GM12891 (cell line): ENCODE measurements around the gene PTPN2.
"Not testable (repeated sequence)": the region's sequence is repeated elsewhere in the genome, so short reads cannot be mapped to it uniquely, and the experiment has no call there.

ENCODE experiments used
- DNase-seq: peaks from one replicate; pipeline ENCODE4 v3.0.0; 2011; ENCODE audit warnings: low spot score; ENCODE audit not compliant: insufficient read length
- FAIRE-seq: peaks from 2 replicates; lab custom pipeline; 2011; peaks lifted over from hg19 to GRCh38; lab: Jason Lieb, UNC
- PAX5 ChIP-seq: IDR thresholded peaks from 2 replicates; pipeline ENCODE4 v1.6.1; 2011; ENCODE audit warnings: low read length, moderate library complexity, mild to moderate bottlenecking; ENCODE audit not compliant: insufficient read depth, severe bottlenecking
- POLR2A ChIP-seq: IDR thresholded peaks from 2 replicates; pipeline ENCODE4 v1.6.1; 2011; ENCODE audit warnings: low read depth, low read length, control low read depth
- POLR2AphosphoS5 ChIP-seq: IDR thresholded peaks from 2 replicates; pipeline ENCODE4 v1.6.1; 2011; ENCODE audit warnings: low read depth, low read length, control low read depth
- POU2F2 ChIP-seq: IDR thresholded peaks from 2 replicates; pipeline ENCODE4 v1.6.1; 2011; ENCODE audit warnings: low read depth, mild to moderate bottlenecking, control low read depth, low read length, moderate library complexity
- SPI1 ChIP-seq: IDR thresholded peaks from 2 replicates; pipeline ENCODE4 v1.6.1; 2011; ENCODE audit warnings: low read depth, low read length, control low read depth
- TAF1 ChIP-seq: IDR thresholded peaks from 2 replicates; pipeline ENCODE4 v1.6.1; 2011; ENCODE audit warnings: low read depth, low read length, control low read depth

The PTPN2 gene

GRCh38 chr18:12769136-12769535 is 114.9 kb downstream of the PTPN2 start:
- TF ChIP-seq TAF1 (no peak), SPI1 (no peak)
- DNase-seq (no peak), FAIRE-seq (no peak)

DNA sequence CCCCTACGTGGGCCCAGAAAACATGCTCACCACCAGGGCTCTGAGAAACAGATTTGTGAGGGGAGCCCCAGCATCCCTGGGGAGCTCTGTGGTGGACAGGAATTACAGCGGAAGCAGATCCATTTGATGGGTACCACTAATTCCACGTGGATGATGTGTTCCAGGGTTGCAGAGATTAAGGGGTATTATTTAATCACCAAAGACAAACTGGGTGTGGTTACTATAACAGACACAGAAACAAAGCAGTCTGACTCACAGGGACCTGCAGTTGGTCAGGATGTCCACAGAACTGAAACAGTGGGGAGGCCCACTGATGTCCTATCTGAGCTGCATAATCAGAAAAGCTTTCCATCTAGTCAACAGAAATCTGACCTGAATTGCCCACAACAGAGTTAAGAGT is 115.4 kb downstream of the PTPN2 start:
- FAIRE-seq, result no peak
- no peak for DNase-seq

GRCh38 chr18:12767580-12768155 is 116.4 kb downstream of the PTPN2 start:
- TF ChIP-seq POLR2AphosphoS5, result no peak
- TF ChIP-seq POU2F2, result no peak
- TF ChIP-seq POLR2A, result no peak
- TF ChIP-seq PAX5, result no peak
- no peak for TF ChIP-seq TAF1
- no peak for TF ChIP-seq SPI1
- FAIRE-seq, result no peak
- no peak for DNase-seq

More for the DNA sequence above, 115.4 kb downstream of the PTPN2 start:
- TF ChIP-seq SPI1 (no peak), POLR2A (no peak), PAX5 (no peak), POU2F2 (no peak), POLR2AphosphoS5 (no peak), TAF1 (no peak)

DNA sequence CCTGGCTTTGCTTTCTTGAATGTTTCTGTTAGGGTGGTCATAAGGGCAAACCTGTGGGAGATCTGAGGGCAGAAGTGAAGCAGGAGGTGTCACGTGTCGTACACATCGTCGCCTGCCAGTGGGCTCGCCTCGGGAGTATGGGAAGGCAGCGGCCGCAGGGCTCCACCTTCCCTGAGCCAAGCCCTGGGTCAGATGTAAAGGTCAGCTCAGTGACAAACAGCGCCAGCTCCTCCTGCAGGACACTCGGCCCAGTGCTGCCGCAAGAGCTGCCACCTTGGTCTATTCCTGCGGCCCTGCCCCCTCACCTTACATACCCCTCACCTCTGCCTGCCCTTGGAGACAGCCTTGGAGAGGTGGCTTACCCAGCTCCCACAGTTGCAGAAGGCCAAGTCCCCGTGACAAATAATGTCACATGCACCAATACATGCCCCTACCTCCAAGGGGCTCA is 117.0 kb downstream of the PTPN2 start:
- DNase-seq (no peak), FAIRE-seq (no peak)
- TF ChIP-seq SPI1 (no peak), TAF1 (no peak), PAX5 (no peak), POLR2AphosphoS5 (no peak), POU2F2 (no peak), POLR2A (no peak)

DNA sequence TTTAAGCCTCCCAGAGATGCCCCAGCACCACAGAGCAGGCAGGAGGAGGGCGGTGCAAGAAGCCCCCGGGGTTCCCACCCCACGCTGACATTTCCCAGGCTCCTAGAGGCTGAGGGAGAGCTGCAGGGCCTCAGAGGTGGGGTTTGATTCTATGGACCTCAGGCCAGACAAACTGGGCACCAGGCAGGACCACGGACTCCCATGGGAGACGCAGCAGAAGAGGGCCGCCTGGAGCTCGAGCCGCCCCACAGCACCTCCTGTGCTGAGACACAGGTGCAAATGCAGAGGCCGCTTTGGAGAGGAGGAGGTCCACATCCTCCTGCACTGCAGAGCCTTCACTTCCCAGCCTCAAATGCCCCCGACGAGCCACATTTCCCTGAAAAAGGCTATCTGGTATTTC is 118.5 kb downstream of the PTPN2 start:
- DNase-seq (no peak), FAIRE-seq (no peak)
- TF ChIP-seq PAX5 (no peak), TAF1 (no peak)

GRCh38 chr18:12765126-12765525 is 118.9 kb downstream of the PTPN2 start:
- no peak for FAIRE-seq
- TF ChIP-seq PAX5 (no peak), TAF1 (no peak), POU2F2 (no peak), POLR2A (no peak), POLR2AphosphoS5 (no peak), SPI1 (no peak)
- no peak for DNase-seq

GRCh38 chr18:12758566-12758965 is 125.5 kb downstream of the PTPN2 start:
- DNase-seq, FAIRE-seq: not testable (repeated sequence)

DNA sequence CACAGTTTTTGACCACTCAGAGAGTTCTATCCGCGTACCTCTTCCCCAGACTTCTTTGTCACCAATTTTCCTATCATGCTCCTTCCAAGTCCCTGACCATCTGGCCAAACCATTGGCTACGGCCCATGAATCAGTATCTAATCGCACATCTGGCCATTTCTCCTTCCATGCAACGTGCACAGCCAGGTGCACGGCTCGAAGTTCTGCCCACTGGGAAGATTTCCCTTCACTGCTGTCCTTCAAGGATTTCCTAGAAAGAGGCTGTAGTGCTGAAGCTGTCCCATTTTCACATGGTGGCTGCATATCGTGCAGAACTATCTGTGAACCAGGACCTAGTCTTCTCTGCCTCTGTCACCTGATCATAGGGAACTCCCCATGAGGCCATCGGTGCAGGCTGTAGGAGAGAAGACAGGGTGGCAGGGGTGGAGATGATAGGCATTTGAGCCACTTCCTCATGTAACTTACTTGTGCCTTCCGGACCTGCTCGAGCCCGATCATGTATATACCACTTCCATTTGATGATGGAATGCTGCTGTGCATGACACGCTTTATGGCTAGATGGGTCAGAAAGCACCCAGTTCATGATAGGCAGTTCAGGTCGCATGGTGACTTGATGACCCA is 127.3 kb downstream of the PTPN2 start:
- not testable (repeated sequence) for DNase-seq, FAIRE-seq

- DNase-seq, result not testable (repeated sequence)
These were observed 128.4 kb downstream of the PTPN2 start for GRCh38 chr18:12755606-12756005.

GRCh38 chr18:12754511-12754910 is 129.5 kb downstream of the PTPN2 start:
- no peak for DNase-seq
- TF ChIP-seq TAF1 (no peak), POU2F2 (no peak), PAX5 (no peak), SPI1 (no peak), POLR2A (no peak), POLR2AphosphoS5 (no peak)

More at GRCh38 chr18:12755606-12756005, 128.4 kb downstream of the PTPN2 start:
- not testable (repeated sequence) for FAIRE-seq

DNA sequence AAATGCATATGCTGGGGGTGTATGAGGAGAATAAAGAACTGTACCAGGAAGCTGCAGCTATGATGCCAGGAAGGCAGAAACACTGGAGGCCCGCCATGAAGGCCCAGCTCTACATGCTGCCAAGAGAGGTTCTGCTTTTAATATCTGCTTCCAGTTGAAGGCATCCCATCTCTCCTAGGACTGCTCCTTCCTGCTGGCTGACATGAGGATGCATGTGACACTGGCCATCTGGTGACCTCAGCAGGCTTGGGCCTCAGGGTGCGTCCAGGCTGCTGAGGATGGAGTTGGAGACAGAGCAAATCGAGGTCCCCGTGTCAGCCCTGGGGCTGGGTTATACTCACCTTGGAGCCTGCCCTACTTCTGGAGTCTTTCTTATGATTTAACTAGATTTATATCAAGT is 132.1 kb downstream of the PTPN2 start:
- TF ChIP-seq PAX5 (no peak), POLR2AphosphoS5 (no peak), SPI1 (no peak), TAF1 (no peak), POU2F2 (no peak), POLR2A (no peak)
- no peak for FAIRE-seq
- DNase-seq, result no peak

More at GRCh38 chr18:12754511-12754910, 129.5 kb downstream of the PTPN2 start:
- FAIRE-seq, result no peak

DNA sequence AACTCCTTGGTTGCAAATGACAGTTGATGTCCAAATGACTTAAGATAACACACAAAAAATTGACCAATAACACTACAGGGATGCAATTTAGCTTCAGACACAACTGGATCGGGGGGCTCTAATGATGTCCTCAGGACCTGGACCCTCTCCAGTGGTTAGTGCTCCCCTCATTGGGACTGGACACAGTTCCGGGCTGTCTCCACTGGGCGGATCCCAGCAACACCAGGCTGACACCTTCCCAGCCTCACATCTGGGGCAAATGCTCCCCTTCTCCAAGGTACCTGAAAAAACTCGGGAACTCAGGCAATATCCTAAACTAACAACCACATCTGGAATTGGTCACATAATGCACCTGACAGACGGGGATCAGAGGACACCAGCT is 132.5 kb downstream of the PTPN2 start:
- DNase-seq (no peak), FAIRE-seq (no peak)
- no peak for TF ChIP-seq POU2F2
- TF ChIP-seq SPI1, result no peak
- no peak for TF ChIP-seq PAX5
- no peak for TF ChIP-seq TAF1
